HG03558 (cell line): ENCODE data around the gene SAP30.

Experiments
- ATAC-seq: cut with Tn5 transposase; IDR thresholded peaks from one replicate; pipeline ENCODE4 v1.9.1; 2021; ENCODE audit warnings: moderate number of reproducible peaks; ENCODE audit not compliant: unreplicated experiment; ENCODE audit errors: extremely low read depth

SAP30 gene

GRCh38 chr4:173411106-173411693, 40.4 kb downstream of the SAP30 start:
- no peak for ATAC-seq

GRCh38 chr4:173413036-173413435, 42.3 kb downstream of the SAP30 start:
- ATAC-seq = no peak

DNA sequence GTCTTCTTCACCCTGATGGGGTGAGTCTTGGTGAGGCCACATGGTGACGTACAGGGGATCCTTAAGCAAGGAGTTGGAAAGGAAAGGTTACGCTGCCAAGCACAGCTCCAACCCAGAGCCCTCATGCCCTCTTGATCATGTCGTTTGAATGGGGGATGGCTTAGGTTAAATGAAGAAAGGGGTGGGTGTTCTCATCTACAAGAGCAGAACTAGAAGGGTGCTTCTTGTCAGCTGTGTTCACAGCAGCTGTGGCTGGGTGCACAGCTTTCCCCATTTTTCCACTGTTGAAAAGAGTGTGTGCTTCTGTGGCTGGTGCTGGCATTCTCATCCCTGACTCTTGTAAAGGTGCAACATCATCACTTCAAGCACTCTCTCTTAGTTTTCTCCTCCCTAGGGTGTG, 43.7 kb downstream of the SAP30 start:
- no peak for ATAC-seq

- ATAC-seq = no peak
Observed at GRCh38 chr4:173415092-173415491, 44.3 kb downstream of the SAP30 start.

- ATAC-seq = no peak
Observed at GRCh38 chr4:173415885-173416653, 45.3 kb downstream of the SAP30 start.

DNA sequence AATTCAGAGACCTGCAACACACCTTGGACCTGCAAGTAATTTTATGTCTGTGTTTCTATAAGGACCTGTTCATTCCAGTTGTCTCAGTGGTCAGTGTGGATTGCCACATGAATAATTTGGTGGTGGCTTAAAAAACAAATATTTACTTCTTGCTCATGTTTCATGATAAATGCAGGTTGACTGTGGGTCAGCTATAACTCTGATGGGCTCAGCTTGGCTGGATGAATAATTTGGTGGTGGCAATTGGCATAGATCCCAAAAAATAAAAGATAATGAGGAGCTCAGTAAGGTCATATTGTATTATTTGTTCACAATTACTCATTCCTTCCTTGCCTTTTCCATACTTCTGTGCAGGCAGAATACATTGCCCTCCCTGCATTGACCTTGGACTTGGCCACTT, 47.1 kb downstream of the SAP30 start:
- ATAC-seq = no peak

DNA sequence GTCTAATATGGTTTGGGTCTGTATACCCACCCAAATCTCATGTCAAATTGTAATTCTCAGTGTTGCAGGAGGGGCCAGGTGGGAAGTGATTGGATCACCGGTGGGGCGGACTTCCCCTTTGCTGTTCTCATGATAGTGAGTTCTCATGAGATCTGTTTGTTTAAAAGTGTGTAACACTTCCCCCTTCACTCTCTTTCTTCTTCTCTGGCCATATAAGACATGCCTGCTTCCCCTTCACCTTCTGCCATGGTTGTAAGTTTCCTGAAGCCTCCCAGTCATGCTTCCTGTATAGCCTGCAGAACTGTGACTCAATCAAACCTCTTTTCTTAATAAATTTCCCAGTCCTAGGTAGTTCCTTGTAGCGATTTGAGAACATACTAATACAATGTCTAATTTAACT, 47.9 kb downstream of the SAP30 start:
- ATAC-seq = no peak

DNA sequence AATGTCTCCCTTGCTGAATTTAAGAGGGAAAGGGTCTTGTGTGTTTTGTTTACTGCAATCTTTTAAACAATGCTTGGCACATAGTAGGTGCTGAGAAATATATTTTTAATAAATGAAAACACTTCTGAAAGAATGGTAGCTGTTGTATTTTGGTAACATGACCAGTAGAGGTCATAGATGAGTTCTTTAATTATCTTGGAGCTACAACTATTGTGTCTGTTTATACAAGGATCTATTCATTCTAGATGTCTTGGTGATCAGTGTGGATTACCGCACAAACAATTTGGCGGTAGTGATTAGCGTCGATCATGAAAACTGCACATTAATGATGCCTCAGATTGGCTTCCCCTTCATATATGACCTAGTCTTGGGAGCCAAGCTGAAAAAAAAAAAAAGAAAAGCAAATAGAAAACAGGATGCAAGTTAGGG, 49.6 kb downstream of the SAP30 start:
- no peak for ATAC-seq

GRCh38 chr4:173420801-173421200, 50.0 kb downstream of the SAP30 start:
- no peak for ATAC-seq

- ATAC-seq = no peak
Observed at GRCh38 chr4:173424899-173425805, 54.4 kb downstream of the SAP30 start.

DNA sequence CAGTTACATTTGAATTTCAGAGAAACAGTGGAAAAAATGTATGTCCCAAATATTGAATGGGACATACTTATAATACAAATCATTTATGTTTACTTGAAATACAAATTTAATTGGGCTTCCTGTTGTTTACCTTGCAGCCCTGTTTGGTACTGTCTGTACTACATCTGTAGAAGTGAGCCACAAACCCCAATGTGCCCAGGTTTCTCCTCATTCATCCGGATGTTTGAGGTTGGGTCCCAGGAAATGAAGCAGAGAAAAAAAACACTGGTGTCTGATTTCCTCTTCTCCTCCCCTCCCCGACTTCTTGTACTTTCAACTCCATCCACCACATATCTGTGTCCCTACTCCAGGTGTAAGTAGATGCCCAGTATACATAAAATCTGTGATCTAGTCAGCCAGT, 55.3 kb downstream of the SAP30 start:
- ATAC-seq = no peak
